PC-9 (cell line): ENCODE results near the gene ITPKA.

Experiments
- CTCF ChIP-seq: fragments of 200-600 bp; sonication (generic); conservative IDR thresholded peaks from 2 replicates; pipeline ENCODE4 v1.6.1; 2017; ENCODE audit warnings: mixed run types, antibody characterized with exemption, mild to moderate bottlenecking, moderate library complexity
- EZH2 ChIP-seq: fragments of 200-600 bp; sonication (generic); IDR thresholded peaks from 2 replicates; pipeline ENCODE4 v1.8.0; 2017; ENCODE audit warnings: antibody characterized with exemption, low read depth

DNA sequence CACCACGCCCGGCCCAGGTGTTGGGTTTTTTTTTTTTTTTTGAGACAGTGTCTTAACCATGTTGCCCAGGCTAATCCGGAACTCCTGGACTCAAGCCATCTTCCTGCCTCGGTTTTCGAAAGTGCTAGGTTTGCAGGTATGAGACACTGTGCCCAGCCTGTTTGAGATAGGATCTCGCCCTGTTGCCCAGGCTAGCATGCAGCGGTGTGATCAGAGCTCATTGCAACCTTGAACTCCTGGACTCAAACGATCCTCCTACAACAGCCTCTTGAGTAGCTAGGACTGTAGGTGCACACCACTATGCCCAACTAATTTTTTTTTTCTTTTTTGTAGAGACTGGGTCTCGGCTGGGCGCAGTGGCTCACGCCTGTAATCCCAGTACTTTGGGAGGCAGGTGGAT lies 20.3 kb upstream of the ITPKA start:
- TF ChIP-seq EZH2 (no peak), CTCF (no peak)
